ENCODE measurements around the gene MTCL1.

DNA sequence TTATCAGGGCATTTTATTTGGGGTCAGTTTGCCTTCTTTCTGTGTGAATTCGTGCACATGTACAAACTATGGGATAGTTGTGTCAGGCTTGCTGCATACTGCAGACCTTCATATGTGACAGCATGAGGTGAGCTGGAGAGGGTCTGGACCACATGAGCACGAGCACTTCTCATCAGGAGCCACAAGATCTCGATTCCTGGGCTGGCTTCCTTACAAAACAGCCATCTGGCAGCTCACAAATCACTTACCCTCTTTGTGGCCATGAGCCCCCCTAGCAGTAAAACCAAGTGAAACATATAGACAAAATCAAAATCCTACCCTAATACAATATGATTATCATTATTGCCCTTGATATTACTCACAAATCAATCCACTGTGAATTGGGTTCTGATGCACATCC lies 121.2 kb downstream of the MTCL1 start:
- TF ChIP-seq CTCF (IDR thresholded peaks at IDR 0.05; ENCODE audit: low read length) (no peak), EZH2 (IDR thresholded peaks at IDR 0.05; ENCODE audit: borderline replicate concordance, low read length) (no peak)
